Osteoblast (primary cell): ENCODE results near the gene MRGPRF. TPM values are rescaled to one million over a fixed set of nuclear protein-coding genes. Genes with fewer than 3 reads are reported as not detected.
A peak's percentile ranks its signal among the peaks of the same experiment; 100 is the strongest.
"Not testable (repeated sequence)": the region's sequence is repeated elsewhere in the genome, so short reads cannot be mapped to it uniquely, and the experiment has no call there.

ENCODE experiments used
- DNase-seq: peaks from one replicate; pipeline ENCODE4 v3.0.0; 2011; ENCODE audit warnings: low spot score, mixed read lengths; ENCODE audit not compliant: insufficient read length; ENCODE audit errors: missing footprints
- H2AFZ ChIP-seq: 2 replicates; pipeline ENCODE4 v1.6.0; 2011; ENCODE audit warnings: mild to moderate bottlenecking, low read length
- H3K27ac ChIP-seq: 2 replicates; pipeline ENCODE4 v1.5.1; 2011; ENCODE audit warnings: mild to moderate bottlenecking, low read depth, low read length, moderate library complexity
- H3K27me3 ChIP-seq: 2 replicates; pipeline ENCODE4 v1.6.0; 2012; ENCODE audit warnings: mild to moderate bottlenecking, control low read depth, inconsistent platforms, low read length, moderate library complexity; ENCODE audit not compliant: insufficient read depth
- H3K36me3 ChIP-seq: 2 replicates; pipeline ENCODE4 v1.5.1; 2011; ENCODE audit warnings: mild to moderate bottlenecking, low read length, control low read depth, moderate library complexity; ENCODE audit not compliant: insufficient read depth
- H3K4me1 ChIP-seq: 2 replicates; pipeline ENCODE4 v1.5.1; 2011; ENCODE audit warnings: mild to moderate bottlenecking, low read length, control low read depth, moderate library complexity; ENCODE audit not compliant: insufficient read depth
- H3K4me2 ChIP-seq: 2 replicates; pipeline ENCODE4 v1.6.0; 2011; ENCODE audit warnings: mild to moderate bottlenecking, low read length; ENCODE audit not compliant: insufficient read depth
- H3K4me3 ChIP-seq: fragments of 200-600 bp; sonication (generic); 3 replicates; pipeline ENCODE4 v1.5.1; 2012; ENCODE audit warnings: mild to moderate bottlenecking, low read length, inconsistent platforms; ENCODE audit not compliant: insufficient read depth
- H3K79me2 ChIP-seq: 2 replicates; pipeline ENCODE4 v1.6.0; 2012; ENCODE audit warnings: mild to moderate bottlenecking, low read length, control low read depth, inconsistent platforms; ENCODE audit not compliant: insufficient read depth
- H3K9me3 ChIP-seq: 2 replicates; pipeline ENCODE4 v1.5.1; 2011; ENCODE audit warnings: low read depth, low read length, control low read depth
- H4K20me1 ChIP-seq: 2 replicates; pipeline ENCODE4 v1.6.0; 2012; ENCODE audit warnings: mild to moderate bottlenecking, low read length, control low read depth; ENCODE audit not compliant: insufficient read depth
- total RNA-seq: library from RNA; depleted of rRNA; stranded (reverse); fragments of >200 nt; gene quantifications from 2 replicates; pipeline ENCODE4 v1.2.3, GENCODE V29; 2012
- TF ChIP-seq, protein P1 (sequence below): IDR thresholded peaks from 2 replicates; pipeline ENCODE4 v1.5.1; 2011; ENCODE audit warnings: mild to moderate bottlenecking, low read depth, low read length, moderate library complexity; ENCODE audit errors: extremely low read depth

Gene MRGPRF
- total RNA-seq, 1 donor = 39.4 TPM

DNA sequence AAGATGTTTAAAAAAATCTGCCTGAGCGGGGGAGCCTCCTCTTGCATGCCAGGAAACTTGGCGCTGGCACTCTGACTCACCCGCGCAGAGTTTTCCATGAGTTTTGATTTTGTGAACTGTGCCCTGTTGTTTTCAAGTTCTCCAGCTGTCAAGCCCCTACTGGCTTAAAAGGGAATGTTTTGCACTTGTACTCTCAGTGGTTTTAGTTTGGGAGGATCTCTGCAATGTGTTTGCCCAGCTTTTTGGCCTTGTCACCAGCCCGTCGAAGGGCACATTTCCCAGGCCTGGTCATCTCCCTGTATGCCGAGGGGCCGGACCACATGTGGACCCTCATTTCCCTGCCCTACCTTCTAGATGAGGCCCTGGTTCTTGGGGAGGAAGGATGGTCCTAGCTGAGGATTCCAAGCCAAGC lies 12.2 kb downstream of the MRGPRF start:
- peak; percentile 99 for DNase-seq
- TF ChIP-seq, protein P1, sequence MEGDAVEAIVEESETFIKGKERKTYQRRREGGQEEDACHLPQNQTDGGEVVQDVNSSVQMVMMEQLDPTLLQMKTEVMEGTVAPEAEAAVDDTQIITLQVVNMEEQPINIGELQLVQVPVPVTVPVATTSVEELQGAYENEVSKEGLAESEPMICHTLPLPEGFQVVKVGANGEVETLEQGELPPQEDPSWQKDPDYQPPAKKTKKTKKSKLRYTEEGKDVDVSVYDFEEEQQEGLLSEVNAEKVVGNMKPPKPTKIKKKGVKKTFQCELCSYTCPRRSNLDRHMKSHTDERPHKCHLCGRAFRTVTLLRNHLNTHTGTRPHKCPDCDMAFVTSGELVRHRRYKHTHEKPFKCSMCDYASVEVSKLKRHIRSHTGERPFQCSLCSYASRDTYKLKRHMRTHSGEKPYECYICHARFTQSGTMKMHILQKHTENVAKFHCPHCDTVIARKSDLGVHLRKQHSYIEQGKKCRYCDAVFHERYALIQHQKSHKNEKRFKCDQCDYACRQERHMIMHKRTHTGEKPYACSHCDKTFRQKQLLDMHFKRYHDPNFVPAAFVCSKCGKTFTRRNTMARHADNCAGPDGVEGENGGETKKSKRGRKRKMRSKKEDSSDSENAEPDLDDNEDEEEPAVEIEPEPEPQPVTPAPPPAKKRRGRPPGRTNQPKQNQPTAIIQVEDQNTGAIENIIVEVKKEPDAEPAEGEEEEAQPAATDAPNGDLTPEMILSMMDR = peak; percentile 70
- H3K27ac ChIP-seq = peak overlapping the region; percentile 79
- no peaks in the 10 kb centered on the region for H3K9me3 ChIP-seq
- no peaks in the 10 kb centered on the region for H3K79me2 ChIP-seq
- peak overlapping the region; percentile 25 for H3K4me2 ChIP-seq
- H3K36me3 ChIP-seq = peaks cover 3% of the 10 kb centered on the region
- H3K27me3 ChIP-seq = no peaks in the 10 kb centered on the region
- no peak overlapping the region for H3K4me3 ChIP-seq
- no peak overlapping the region for H2AFZ ChIP-seq
- peaks cover 23% of the 10 kb centered on the region for H3K4me1 ChIP-seq
- H4K20me1 ChIP-seq = no peaks in the 10 kb centered on the region

DNA sequence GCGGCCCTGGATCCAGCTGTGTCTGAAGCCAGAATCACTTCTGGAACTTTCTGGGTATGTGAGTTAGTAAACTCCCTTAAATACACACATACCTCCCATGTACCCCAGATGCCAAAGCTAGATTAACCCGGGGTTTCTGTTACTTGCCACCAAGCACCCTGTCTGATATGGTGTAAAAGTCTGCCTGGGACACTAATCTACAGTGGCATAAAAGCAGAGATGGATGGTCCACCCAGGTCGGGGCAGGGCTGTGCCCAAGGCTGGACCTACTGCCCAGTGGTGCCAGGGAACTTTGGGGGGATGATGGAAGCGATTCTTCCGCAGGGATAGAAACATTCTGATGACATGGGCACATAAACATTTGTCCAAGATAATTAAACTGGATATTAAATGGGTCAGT lies 12.7 kb downstream of the MRGPRF start:
- Histone ChIP-seq H3K9me3 (no peaks in the 10 kb centered on the region), H3K36me3 (peaks cover 3% of the 10 kb centered on the region), H3K4me1 (peaks cover 23% of the 10 kb centered on the region), H3K27ac (peak overlapping the region; percentile 79), H3K4me3 (peak overlapping the region; percentile 4), H3K27me3 (no peaks in the 10 kb centered on the region), H2AFZ (peak overlapping the region; percentile 60), H3K4me2 (peak overlapping the region; percentile 25), H4K20me1 (no peaks in the 10 kb centered on the region), H3K79me2 (no peaks in the 10 kb centered on the region)
- DNase-seq = peak; percentile 82
- TF ChIP-seq, protein P1 = no peak

DNA sequence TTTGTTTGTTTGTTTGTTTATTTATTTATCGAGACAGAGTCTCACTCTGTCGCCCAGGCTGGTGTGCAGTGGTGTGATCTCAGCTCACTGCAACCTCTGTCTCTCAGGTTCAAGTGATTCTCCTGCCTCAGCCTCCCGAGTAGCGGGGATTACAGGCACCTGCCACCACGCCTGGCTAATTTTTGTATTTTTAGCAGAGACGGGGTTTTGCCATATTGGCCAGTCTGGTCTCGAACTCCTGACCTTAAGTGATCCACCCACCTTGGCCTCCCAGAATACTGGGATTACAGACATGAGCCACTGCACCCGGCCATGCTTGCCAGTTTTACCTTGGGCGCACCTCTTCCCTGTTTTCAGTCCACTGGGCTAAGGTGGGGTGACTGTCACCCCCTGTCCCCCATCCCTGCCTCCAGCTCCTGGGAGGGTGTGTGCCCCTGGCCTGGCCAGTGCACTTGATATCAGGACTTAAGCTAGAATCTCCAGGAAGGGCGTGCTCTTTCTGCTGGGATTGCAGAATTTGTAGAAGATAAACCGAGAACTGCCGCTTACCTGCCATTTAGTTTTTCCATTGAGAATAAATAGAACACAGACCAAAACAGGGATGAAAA lies 13.2 kb downstream of the MRGPRF start:
- H3K27me3 ChIP-seq, H3K79me2 ChIP-seq, H3K36me3 ChIP-seq, H3K4me2 ChIP-seq, H3K9me3 ChIP-seq, H3K4me3 ChIP-seq, H2AFZ ChIP-seq, H4K20me1 ChIP-seq: not testable (repeated sequence)
- DNase-seq = peak; percentile 50
- Histone ChIP-seq H3K27ac (peak overlapping the region; percentile 79), H3K4me1 (peaks cover 24% of the 10 kb centered on the region)

DNA sequence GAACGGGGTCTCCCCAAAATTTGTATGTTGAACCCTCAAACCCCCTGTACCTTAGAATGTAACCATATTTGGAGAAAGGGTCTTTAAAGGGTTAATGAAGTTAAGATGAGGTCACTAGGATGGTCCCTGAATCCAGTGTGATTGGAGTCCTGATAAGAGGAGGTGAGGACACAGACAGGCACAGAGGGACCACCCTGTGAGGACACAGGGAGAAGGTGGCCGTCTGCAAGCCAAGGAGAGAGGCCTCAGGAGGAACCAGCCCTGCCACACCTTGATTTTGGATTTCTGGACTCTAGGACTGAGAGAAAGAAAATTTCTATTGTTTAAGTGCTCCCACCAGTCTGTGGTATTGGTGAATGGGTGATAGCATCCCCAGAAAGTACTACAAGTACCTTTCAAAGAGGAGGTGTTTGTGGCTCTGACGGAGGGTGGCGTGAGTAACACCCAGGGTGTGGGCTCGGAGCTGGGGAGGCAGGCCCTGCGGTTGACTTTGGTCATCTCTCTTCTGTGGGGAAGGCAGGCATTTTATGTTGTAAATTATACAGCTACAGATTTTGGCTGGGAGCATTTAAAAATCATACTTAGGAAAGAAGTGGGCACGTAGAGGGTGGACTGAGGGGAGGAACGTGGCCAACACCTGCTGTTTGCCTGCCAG lies 13.8 kb downstream of the MRGPRF start:
- Histone ChIP-seq H3K4me3 (no peak overlapping the region), H3K27me3 (peaks cover 3% of the 10 kb centered on the region), H3K36me3 (no peaks in the 10 kb centered on the region), H3K4me1 (peaks cover 28% of the 10 kb centered on the region), H3K79me2 (no peaks in the 10 kb centered on the region), H3K4me2 (no peak overlapping the region), H4K20me1 (no peaks in the 10 kb centered on the region), H3K9me3 (no peaks in the 10 kb centered on the region), H3K27ac (no peak overlapping the region), H2AFZ (no peak overlapping the region)
- DNase-seq = peak; percentile 38
- TF ChIP-seq, protein P1 = no peak
